ENCODE results near the gene ZRANB3.
"Not testable (repeated sequence)": the region's sequence is repeated elsewhere in the genome, so short reads cannot be mapped to it uniquely, and the experiment has no call there.

ZRANB3 gene

GRCh38 chr2:135320465-135321355, 210.3 kb downstream of the ZRANB3 start:
- no peak for DNase-seq

GRCh38 chr2:135318808-135319207, 212.2 kb downstream of the ZRANB3 start:
- DNase-seq, result no peak

- no peak for DNase-seq
These were observed 213.6 kb downstream of the ZRANB3 start for GRCh38 chr2:135317375-135317774.

- no peak for DNase-seq
These were observed 219.1 kb downstream of the ZRANB3 start for GRCh38 chr2:135311962-135312361.

GRCh38 chr2:135311268-135311667, 219.8 kb downstream of the ZRANB3 start:
- DNase-seq, result no peak

GRCh38 chr2:135304694-135305093, 226.3 kb downstream of the ZRANB3 start:
- DNase-seq, result no peak

- DNase-seq, result no peak
These were observed 231.3 kb downstream of the ZRANB3 start for GRCh38 chr2:135299658-135300244.

GRCh38 chr2:135299165-135299564, 231.9 kb downstream of the ZRANB3 start:
- no peak for DNase-seq

- not testable (repeated sequence) for DNase-seq
These were observed 243.9 kb downstream of the ZRANB3 start for GRCh38 chr2:135287121-135287520.

- no peak for DNase-seq
These were observed 245.6 kb downstream of the ZRANB3 start for GRCh38 chr2:135285391-135285790.

- DNase-seq, result no peak
These were observed 249.6 kb downstream of the ZRANB3 start for GRCh38 chr2:135281379-135281778.

GRCh38 chr2:135279209-135279608, 251.8 kb downstream of the ZRANB3 start:
- no peak for DNase-seq

- no peak for DNase-seq
These were observed 254.5 kb downstream of the ZRANB3 start for GRCh38 chr2:135276525-135276924.

GRCh38 chr2:135271006-135271405, 260.0 kb downstream of the ZRANB3 start:
- DNase-seq, result no peak

- no peak for DNase-seq
These were observed 265.0 kb downstream of the ZRANB3 start for GRCh38 chr2:135265960-135266490.

- DNase-seq, result no peak
These were observed 271.9 kb downstream of the ZRANB3 start for GRCh38 chr2:135259123-135259522.

GRCh38 chr2:135258193-135258592, 272.8 kb downstream of the ZRANB3 start:
- no peak for DNase-seq

GRCh38 chr2:135257383-135258090, 273.5 kb downstream of the ZRANB3 start:
- no peak for DNase-seq

GRCh38 chr2:135256531-135257260, 274.3 kb downstream of the ZRANB3 start:
- DNase-seq, result no peak

GRCh38 chr2:135255208-135255607, 275.8 kb downstream of the ZRANB3 start:
- DNase-seq, result no peak

GRCh38 chr2:135252805-135253458, 278.1 kb downstream of the ZRANB3 start:
- no peak for DNase-seq

- DNase-seq, result no peak
These were observed 282.4 kb downstream of the ZRANB3 start for GRCh38 chr2:135248611-135249010.
